Mesenchymal stem cell (in vitro differentiated cells and primary cell): ENCODE measurements around the gene ZMYND12.

Experiments used
- DNase-seq: peaks from one replicate; pipeline ENCODE4 v3.0.0-alpha.2; 2013
- H2AFZ ChIP-seq: one replicate; pipeline ENCODE4 v1.6.1; 2013; ENCODE audit warnings: low read depth, mild to moderate bottlenecking, control low read depth, inconsistent platforms, low read length, moderate library complexity
- H2AK5ac ChIP-seq: 2 replicates; pipeline ENCODE4 v1.6.1; 2013; ENCODE audit warnings: low read length, moderate library complexity, mild to moderate bottlenecking, inconsistent platforms; ENCODE audit not compliant: severe bottlenecking
- H2BK120ac ChIP-seq: one replicate; pipeline ENCODE4 v1.6.1; 2013; ENCODE audit warnings: low read depth, mild to moderate bottlenecking, inconsistent platforms, low read length, moderate library complexity
- H2BK12ac ChIP-seq, 2 experiments: one replicate each; pipeline ENCODE4 v1.6.1; 2013; ENCODE audit warnings: inconsistent platforms in 2 of 2, low read length in 2 of 2, mild to moderate bottlenecking in 2 of 2, moderate library complexity in 2 of 2, control low read depth in 1 of 2
- H2BK15ac ChIP-seq: one replicate; pipeline ENCODE4 v1.6.1; 2013; ENCODE audit warnings: mild to moderate bottlenecking, low read depth, inconsistent platforms; ENCODE audit not compliant: poor library complexity, severe bottlenecking
- H2BK5ac ChIP-seq: 2 replicates; pipeline ENCODE4 v1.6.1; 2013; ENCODE audit warnings: low read depth, mild to moderate bottlenecking, low read length, control low read depth, inconsistent platforms; ENCODE audit not compliant: poor library complexity, severe bottlenecking
- H3K14ac ChIP-seq, 2 experiments: one replicate each; pipeline ENCODE4 v1.6.1; 2013; ENCODE audit warnings: inconsistent platforms in 2 of 2, low read length in 2 of 2, control low read depth in 1 of 2, mild to moderate bottlenecking in 1 of 2, moderate library complexity in 1 of 2
- H3K18ac ChIP-seq, 2 experiments: one replicate each; pipeline ENCODE4 v1.6.1; 2013; ENCODE audit warnings: inconsistent platforms in 2 of 2, low read length in 2 of 2, control low read depth in 1 of 2, low read depth in 1 of 2, mild to moderate bottlenecking in 1 of 2
- H3K23ac ChIP-seq, 2 experiments: one replicate each; pipeline ENCODE4 v1.6.1; 2013; ENCODE audit warnings: inconsistent platforms in 2 of 2, low read length in 2 of 2, mild to moderate bottlenecking in 2 of 2, moderate library complexity in 2 of 2, control low read depth in 1 of 2
- H3K27ac ChIP-seq: 2 replicates; pipeline ENCODE4 v1.5.1; 2013; ENCODE audit warnings: mild to moderate bottlenecking, moderate library complexity, low read length, control low read depth, inconsistent platforms; ENCODE audit not compliant: poor library complexity, severe bottlenecking
- H3K27me3 ChIP-seq, 2 experiments: 2 replicates each; pipeline versions ENCODE4 v1.6.1 to v1.7.0; 2013; ENCODE audit warnings: low read length in 2 of 2, mild to moderate bottlenecking in 2 of 2, moderate library complexity in 2 of 2, control low read depth in 1 of 2, inconsistent platforms in 1 of 2; ENCODE audit not compliant: control insufficient read depth in 1 of 2, insufficient read depth in 1 of 2
- H3K36me3 ChIP-seq, 2 experiments: 2 replicates each; pipeline versions ENCODE4 v1.6.1 to v1.7.0; 2013; ENCODE audit warnings: low read length in 2 of 2, control low read depth in 1 of 2, inconsistent platforms in 1 of 2, low read depth in 1 of 2, mild to moderate bottlenecking in 1 of 2; ENCODE audit not compliant: insufficient read depth in 2 of 2, control insufficient read depth in 1 of 2
- H3K4ac ChIP-seq, 2 experiments: one replicate each; pipeline ENCODE4 v1.6.1; 2013; ENCODE audit warnings: inconsistent platforms in 2 of 2, low read length in 2 of 2, mild to moderate bottlenecking in 2 of 2, moderate library complexity in 2 of 2, control low read depth in 1 of 2, low read depth in 1 of 2
- H3K4me1 ChIP-seq: 2 replicates; pipeline ENCODE4 v1.6.1; 2013; ENCODE audit warnings: low read depth, low read length, control low read depth; ENCODE audit not compliant: control insufficient read depth, insufficient read depth
- H3K4me2 ChIP-seq: 2 replicates; pipeline ENCODE4 v1.6.1; 2013; ENCODE audit warnings: low read length, mild to moderate bottlenecking, inconsistent platforms; ENCODE audit not compliant: poor library complexity, severe bottlenecking
- H3K4me3 ChIP-seq, 2 experiments: 2 replicates each; pipeline versions ENCODE4 v1.5.1 to v1.7.0; 2013; ENCODE audit warnings: low read length in 2 of 2, mild to moderate bottlenecking in 2 of 2, control low read depth in 1 of 2, low read depth in 1 of 2; ENCODE audit not compliant: insufficient read depth in 1 of 2
- H3K79me1 ChIP-seq: replicated peaks from 2 replicates; pipeline ENCODE4 v1.6.1; 2013; ENCODE audit warnings: mild to moderate bottlenecking, control low read depth, low read length, inconsistent platforms; ENCODE audit not compliant: poor library complexity, severe bottlenecking
- H3K9ac ChIP-seq: 2 replicates; pipeline ENCODE4 v1.7.0; 2013; ENCODE audit warnings: mild to moderate bottlenecking, low read length, moderate library complexity
- H3K9me3 ChIP-seq: 2 replicates; pipeline ENCODE4 v1.7.0; 2013; ENCODE audit warnings: mild to moderate bottlenecking, low read length; ENCODE audit not compliant: control insufficient read depth
- H4K8ac ChIP-seq: one replicate; pipeline ENCODE4 v1.6.1; 2013; ENCODE audit warnings: inconsistent platforms, mild to moderate bottlenecking, low read length, moderate library complexity
- H4K91ac ChIP-seq: one replicate; pipeline ENCODE4 v1.6.1; 2013; ENCODE audit warnings: mild to moderate bottlenecking, low read length, inconsistent platforms
- WGBS: methylation state at CpG from one replicate; pipeline ENCODE4 v1.1.7; 2013; ENCODE audit warnings: mixed read lengths; 5-methylcytosine and 5-hydroxymethylcytosine counted together

The ZMYND12 gene

DNA sequence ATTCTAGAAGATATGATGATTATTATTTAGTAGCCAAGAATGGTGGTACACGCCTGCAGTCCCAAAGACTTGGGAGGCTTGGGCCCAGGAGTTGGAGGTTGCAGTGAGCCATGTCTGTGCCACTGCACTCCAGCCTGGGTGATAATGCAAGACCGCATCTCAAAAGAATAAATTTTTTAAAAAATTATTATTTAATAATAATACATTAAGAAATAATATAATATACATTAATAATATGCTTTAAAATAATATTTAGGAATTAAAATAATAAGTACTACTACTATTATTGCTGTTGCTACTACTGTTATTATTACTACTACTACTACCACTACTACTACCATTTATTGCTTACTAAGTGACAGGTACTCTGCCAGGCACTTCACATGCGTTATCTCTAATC, 34.4 kb upstream of the ZMYND12 start:
- H3K9me3 ChIP-seq: peaks cover 2% of the 10 kb centered on the region
- H3K27ac ChIP-seq: no peak overlapping the region
- H2BK5ac ChIP-seq: no peak overlapping the region
- no peak overlapping the region for H3K23ac ChIP-seq
- H3K18ac ChIP-seq: no peak overlapping the region
- no peak overlapping the region for H2BK120ac ChIP-seq
- no peak overlapping the region for H3K4me2 ChIP-seq
- no peak overlapping the region for H4K8ac ChIP-seq
- 95% methylated on average over 2 of the region's 3 CpGs for WGBS
- no peak for DNase-seq
- no peaks in the 10 kb centered on the region for H3K27me3 ChIP-seq
- H4K91ac ChIP-seq: no peak overlapping the region
- H2BK15ac ChIP-seq: no peak overlapping the region
- no peak overlapping the region for H3K4ac ChIP-seq
- H3K4me3 ChIP-seq: no peak overlapping the region
- H3K79me1 ChIP-seq: no peaks in the 10 kb centered on the region
- H3K4me1 ChIP-seq: no peaks in the 10 kb centered on the region
- no peak overlapping the region for H3K14ac ChIP-seq
- H2AFZ ChIP-seq: no peak overlapping the region
- no peak overlapping the region for H2AK5ac ChIP-seq
- no peak overlapping the region for H2BK12ac ChIP-seq
- peaks cover 0 to 3% of the 10 kb centered on the region in 2 experiments for H3K36me3 ChIP-seq
- no peak overlapping the region for H3K9ac ChIP-seq

DNA sequence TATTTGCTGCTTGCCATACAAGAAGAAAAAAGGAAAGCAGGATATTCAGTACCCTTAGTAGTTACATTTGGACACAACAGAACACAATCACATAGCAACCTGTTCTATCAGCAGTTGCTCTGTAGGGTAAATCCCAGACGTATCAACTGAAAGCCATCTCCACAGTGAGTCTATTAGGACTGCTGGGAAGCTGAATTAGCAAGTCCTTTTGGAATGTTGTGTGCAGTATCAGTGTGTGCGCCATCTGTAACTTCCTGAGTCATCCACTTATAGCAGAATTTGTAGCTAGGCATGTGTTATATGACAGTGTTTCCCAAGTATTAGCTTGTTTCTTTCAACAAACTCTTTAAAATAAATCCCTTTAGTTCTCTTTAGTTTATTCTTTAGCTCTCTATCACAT, 28.6 kb upstream of the ZMYND12 start:
- no peak overlapping the region for H2BK120ac ChIP-seq
- no peaks in the 10 kb centered on the region for H3K79me1 ChIP-seq
- no peaks in the 10 kb centered on the region for H3K9me3 ChIP-seq
- DNase-seq: peak; percentile 98
- no peak overlapping the region for H2AFZ ChIP-seq
- H2BK5ac ChIP-seq: no peak overlapping the region
- H4K91ac ChIP-seq: no peak overlapping the region
- H3K4me3 ChIP-seq: no peak overlapping the region
- H4K8ac ChIP-seq: no peak overlapping the region
- H3K27ac ChIP-seq: peak overlapping the region; percentile 23
- H3K4me2 ChIP-seq: no peak overlapping the region
- peak overlapping the region; percentile 80 for H3K9ac ChIP-seq
- no peak overlapping the region for H3K14ac ChIP-seq
- H3K4me1 ChIP-seq: no peaks in the 10 kb centered on the region
- no peak overlapping the region for H3K23ac ChIP-seq
- H3K4ac ChIP-seq: no peak overlapping the region
- WGBS: 0% methylated on average over 1 of the region's 2 CpGs
- no peaks in the 10 kb centered on the region for H3K27me3 ChIP-seq
- no peak overlapping the region for H2AK5ac ChIP-seq
- H2BK15ac ChIP-seq: no peak overlapping the region
- H3K18ac ChIP-seq: no peak overlapping the region
- no peak overlapping the region for H2BK12ac ChIP-seq
- peaks cover 0 to 9% of the 10 kb centered on the region in 2 experiments for H3K36me3 ChIP-seq

DNA sequence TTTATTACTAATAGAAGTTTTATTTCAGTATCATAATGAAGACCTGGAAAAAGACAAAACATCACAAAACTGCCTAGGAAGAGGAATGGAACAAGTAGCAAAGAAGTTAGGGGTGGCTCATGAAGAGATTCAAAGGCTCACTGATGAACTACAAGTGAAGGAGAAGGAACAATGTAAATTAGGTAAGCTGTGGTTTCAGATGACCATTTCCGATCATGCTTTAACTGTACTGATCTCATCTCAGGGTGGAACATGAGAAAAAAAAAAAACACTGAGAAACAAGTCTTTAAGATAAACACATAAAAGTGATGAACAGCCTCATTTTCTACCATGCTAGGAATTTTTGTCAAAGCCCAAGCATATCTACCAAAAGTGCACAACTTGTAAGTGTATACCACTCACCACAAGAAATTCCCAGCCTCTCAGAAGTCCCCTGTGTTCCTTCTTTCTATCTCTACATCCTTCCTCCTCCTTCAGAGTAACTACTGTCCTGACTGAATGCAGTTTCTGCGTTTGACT, 26.9 kb upstream of the ZMYND12 start:
- H3K4ac ChIP-seq: no peak overlapping the region
- peaks cover 0 to 9% of the 10 kb centered on the region in 2 experiments for H3K36me3 ChIP-seq
- H2AK5ac ChIP-seq: no peak overlapping the region
- no peak overlapping the region for H3K4me2 ChIP-seq
- H3K9me3 ChIP-seq: no peaks in the 10 kb centered on the region
- H3K27me3 ChIP-seq: no peaks in the 10 kb centered on the region
- H2BK12ac ChIP-seq: no peak overlapping the region
- H3K18ac ChIP-seq: no peak overlapping the region
- no peak overlapping the region for H4K91ac ChIP-seq
- no peak overlapping the region for H3K9ac ChIP-seq
- no peak overlapping the region for H3K14ac ChIP-seq
- no peak overlapping the region for H3K27ac ChIP-seq
- no peak overlapping the region for H2AFZ ChIP-seq
- no peak overlapping the region for H3K23ac ChIP-seq
- no peak overlapping the region for H2BK5ac ChIP-seq
- no peak overlapping the region for H2BK15ac ChIP-seq
- H3K4me1 ChIP-seq: no peaks in the 10 kb centered on the region
- no peak overlapping the region for H3K4me3 ChIP-seq
- no peak overlapping the region for H2BK120ac ChIP-seq
- H4K8ac ChIP-seq: no peak overlapping the region
- WGBS: 63% methylated on average over 2 of the region's 2 CpGs
- peak; percentile 79 for DNase-seq
- H3K79me1 ChIP-seq: no peaks in the 10 kb centered on the region

DNA sequence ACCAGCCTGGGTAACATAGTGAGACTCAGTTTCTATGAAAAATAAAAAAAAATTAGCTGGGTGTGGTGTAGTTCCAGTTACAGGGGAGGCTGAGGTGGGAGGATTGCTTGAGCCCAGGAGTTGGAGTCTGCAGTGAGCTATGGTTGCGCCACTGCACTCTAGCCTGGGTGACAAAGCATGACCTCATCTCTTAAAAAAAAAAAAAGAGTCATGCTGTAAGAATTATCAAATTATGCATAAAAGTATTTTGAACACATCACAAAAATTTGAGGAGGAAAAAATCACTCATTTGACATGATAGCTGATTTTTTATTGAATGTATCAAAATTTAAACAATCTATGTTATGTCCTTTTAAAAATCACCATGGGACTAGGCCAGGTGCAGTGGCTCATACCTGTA, 25.1 kb upstream of the ZMYND12 start:
- H2BK12ac ChIP-seq: no peak overlapping the region
- H3K4me3 ChIP-seq: no peak overlapping the region
- no peak overlapping the region for H3K27ac ChIP-seq
- H2AFZ ChIP-seq: no peak overlapping the region
- H3K9me3 ChIP-seq: no peaks in the 10 kb centered on the region
- H3K23ac ChIP-seq: no peak overlapping the region
- H4K8ac ChIP-seq: no peak overlapping the region
- no peak overlapping the region for H2BK120ac ChIP-seq
- WGBS: no CpG with 5 or more reads among the region's 1 CpG
- H4K91ac ChIP-seq: no peak overlapping the region
- no peak overlapping the region for H2BK5ac ChIP-seq
- no peaks in the 10 kb centered on the region for H3K27me3 ChIP-seq
- H3K4ac ChIP-seq: no peak overlapping the region
- no peak for DNase-seq
- no peaks in the 10 kb centered on the region for H3K79me1 ChIP-seq
- no peak overlapping the region for H2AK5ac ChIP-seq
- H2BK15ac ChIP-seq: no peak overlapping the region
- H3K14ac ChIP-seq: no peak overlapping the region
- peaks cover 0 to 9% of the 10 kb centered on the region in 2 experiments for H3K36me3 ChIP-seq
- no peaks in the 10 kb centered on the region for H3K4me1 ChIP-seq
- no peak overlapping the region for H3K18ac ChIP-seq
- H3K4me2 ChIP-seq: no peak overlapping the region
- H3K9ac ChIP-seq: no peak overlapping the region
